BLaER1 treated with 17β-estradiol and CSF1 and Interleukin-3, amounts not matched to agents 10 nM and 100 nM (cell line): ENCODE results near the gene FAM13A.
"Not testable (repeated sequence)": the region's sequence is repeated elsewhere in the genome, so short reads cannot be mapped to it uniquely, and the experiment has no call there.

Experiments used
- H3K27ac ChIP-seq, 11 experiments: shearing (Covaris generic); formaldehyde crosslinking; 2 replicates each; pipeline ENCODE4 v1.8.1; 2022
- H3K27me3 ChIP-seq, 11 experiments: shearing (Covaris generic); formaldehyde crosslinking; 2 replicates each; pipeline ENCODE4 v1.8.1; 2022
- H3K36me3 ChIP-seq, 11 experiments: shearing (Covaris generic); formaldehyde crosslinking; 2 replicates each; pipeline ENCODE4 v1.8.1; 2022
- H3K4me1 ChIP-seq, 10 experiments: shearing (Covaris generic); formaldehyde crosslinking; 2 replicates each; pipeline ENCODE4 v1.8.1; 2022
- H3K4me2 ChIP-seq, 11 experiments: shearing (Covaris generic); formaldehyde crosslinking; 2 replicates each; pipeline ENCODE4 v1.8.1; 2022
- H3K4me3 ChIP-seq, 10 experiments: shearing (Covaris generic); formaldehyde crosslinking; 2 replicates each; pipeline ENCODE4 v1.8.1; 2022
- H3K9ac ChIP-seq, 11 experiments: shearing (Covaris generic); formaldehyde crosslinking; 2 replicates each; pipeline ENCODE4 v1.8.1; 2022
- H3K9me3 ChIP-seq, 11 experiments: shearing (Covaris generic); formaldehyde crosslinking; replicated peaks in 1 of 11; 2 replicates each; pipeline ENCODE4 v1.8.1; 2022
- H4K20me1 ChIP-seq, 11 experiments: shearing (Covaris generic); formaldehyde crosslinking; 2 replicates each; pipeline ENCODE4 v1.8.1; 2022
- Cebpa-rat ChIP-seq, 11 experiments: shearing (Covaris generic); IDR thresholded peaks; 2 replicates each; pipeline ENCODE4 v1.8.1; 2022

Gene FAM13A

GRCh38 chr4:89071311-89071710, 14.3 kb upstream of the FAM13A start:
- no peak overlapping the region for H3K4me3 ChIP-seq
- H3K36me3 ChIP-seq: no peaks in the 10 kb centered on the region
- no peak overlapping the region for H3K27ac ChIP-seq
- no peaks in the 10 kb centered on the region for H4K20me1 ChIP-seq
- no peaks in the 10 kb centered on the region for H3K27me3 ChIP-seq
- TF ChIP-seq Cebpa-rat (IDR thresholded peaks at IDR 0.05): no peak
- no peaks in the 10 kb centered on the region for H3K9me3 ChIP-seq
- H3K4me2 ChIP-seq: 0 out of 22 replicates have a peak overlapping the region, but pooled peaks of 2 of the 11 experiments have one; percentile 3 to 6
- H3K9ac ChIP-seq: no peak overlapping the region
- H3K4me1 ChIP-seq: peaks cover 0 to 8% (median 2%) of the 10 kb centered on the region in 10 experiments; a peak in 6 of 20 replicates

DNA sequence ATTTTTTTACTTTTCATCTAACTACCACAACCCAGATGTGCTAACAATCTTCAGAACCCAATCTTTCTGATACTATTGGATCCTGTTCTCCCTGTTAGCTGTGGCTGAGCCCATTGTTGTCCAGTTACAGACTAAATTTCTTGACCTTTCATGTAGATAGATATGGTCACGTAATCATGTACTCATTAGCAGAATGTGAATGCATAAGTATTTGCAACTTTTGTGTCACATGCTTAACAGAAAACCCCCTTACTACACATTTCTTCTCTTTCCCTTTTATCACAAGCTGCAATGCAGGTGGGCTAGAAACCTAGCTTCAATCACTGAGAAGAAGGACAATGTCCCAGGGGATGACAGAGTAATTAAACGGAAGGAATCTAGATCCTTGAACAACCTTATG, 13.1 kb upstream of the FAM13A start:
- Histone ChIP-seq H3K4me2 (no peak overlapping the region), H3K27ac (no peak overlapping the region), H3K9me3 (no peaks in the 10 kb centered on the region), H3K27me3 (no peaks in the 10 kb centered on the region), H3K4me1 (peaks cover 0 to 8% (median 0%) of the 10 kb centered on the region in 10 experiments; a peak in 3 of 20 replicates), H4K20me1 (no peaks in the 10 kb centered on the region), H3K36me3 (no peaks in the 10 kb centered on the region), H3K9ac (no peak overlapping the region), H3K4me3 (no peak overlapping the region)
- no peak for TF ChIP-seq Cebpa-rat (IDR thresholded peaks at IDR 0.05)

DNA sequence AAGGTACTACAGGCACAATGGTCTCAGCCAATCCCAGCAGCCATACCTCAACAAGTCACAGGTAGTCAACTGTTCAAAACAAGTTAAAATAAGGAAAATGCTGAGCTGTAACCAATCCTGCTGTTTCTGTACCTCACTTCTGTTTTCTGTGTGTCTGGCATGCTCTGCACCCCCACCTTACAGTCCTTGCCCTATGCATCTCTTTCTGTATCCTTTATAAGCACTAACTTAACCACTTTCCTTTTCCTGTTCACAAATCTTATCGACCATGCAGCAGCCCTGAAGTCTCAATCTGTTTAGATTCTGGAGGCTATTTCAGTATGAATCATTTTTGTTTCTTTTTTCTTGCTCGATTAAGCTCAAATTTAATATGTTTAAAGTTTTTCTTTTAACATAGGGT, 12.5 kb upstream of the FAM13A start:
- peaks cover 0 to 8% (median 0%) of the 10 kb centered on the region in 10 experiments; a peak in 3 of 20 replicates for H3K4me1 ChIP-seq
- H3K4me2 ChIP-seq: no peak overlapping the region
- no peak overlapping the region for H3K9ac ChIP-seq
- no peaks in the 10 kb centered on the region for H3K36me3 ChIP-seq
- no peak for TF ChIP-seq Cebpa-rat (IDR thresholded peaks at IDR 0.05)
- no peaks in the 10 kb centered on the region for H4K20me1 ChIP-seq
- H3K9me3 ChIP-seq: no peaks in the 10 kb centered on the region
- H3K27ac ChIP-seq: no peak overlapping the region
- H3K4me3 ChIP-seq: no peak overlapping the region
- H3K27me3 ChIP-seq: no peaks in the 10 kb centered on the region

DNA sequence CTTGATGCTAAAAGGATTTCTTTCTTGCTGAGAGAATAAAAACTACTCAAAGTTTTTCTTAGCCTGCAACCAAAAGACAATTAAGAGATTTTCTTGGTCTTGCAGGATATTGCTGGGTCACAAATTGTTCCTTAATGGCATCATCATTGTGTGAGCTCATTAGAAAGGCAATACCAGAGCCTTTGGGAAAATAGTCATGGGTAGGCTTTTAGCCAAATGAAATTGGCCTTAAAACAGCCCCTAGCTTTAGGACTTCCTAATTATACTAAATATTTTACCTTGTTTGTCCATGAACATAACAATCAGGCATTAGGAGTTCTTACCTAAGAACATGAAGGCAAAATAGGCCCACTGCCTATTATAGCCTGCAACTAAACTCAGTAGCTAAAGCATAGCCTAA, 10.4 kb upstream of the FAM13A start:
- peaks cover 0 to 8% (median 0%) of the 10 kb centered on the region in 10 experiments; a peak in 3 of 20 replicates for H3K4me1 ChIP-seq
- no peak overlapping the region for H3K4me2 ChIP-seq
- H3K27me3 ChIP-seq: no peaks in the 10 kb centered on the region
- H3K4me3 ChIP-seq: no peak overlapping the region
- no peak for TF ChIP-seq Cebpa-rat (IDR thresholded peaks at IDR 0.05)
- H3K27ac ChIP-seq: no peak overlapping the region
- no peak overlapping the region for H3K9ac ChIP-seq
- H3K9me3 ChIP-seq: 0 out of 22 replicates have a peak, but pooled peaks cover 0 to 4% (median 0%) of the 10 kb centered on the region in 11 experiments
- H4K20me1 ChIP-seq: no peaks in the 10 kb centered on the region
- no peaks in the 10 kb centered on the region for H3K36me3 ChIP-seq

GRCh38 chr4:89064848-89065247, 7.9 kb upstream of the FAM13A start:
- Histone ChIP-seq H3K4me1 (peaks cover 0 to 4% (median 0%) of the 10 kb centered on the region in 10 experiments; a peak in 2 of 20 replicates), H3K9ac (no peak overlapping the region), H3K27ac (no peak overlapping the region), H4K20me1 (no peaks in the 10 kb centered on the region), H3K27me3 (no peaks in the 10 kb centered on the region), H3K4me3 (no peak overlapping the region), H3K9me3 (peaks cover 0 to 24% (median 4%) of the 10 kb centered on the region in 11 experiments; a peak in 8 of 22 replicates), H3K4me2 (no peak overlapping the region), H3K36me3 (no peaks in the 10 kb centered on the region)
- no peak for TF ChIP-seq Cebpa-rat (IDR thresholded peaks at IDR 0.05)

DNA sequence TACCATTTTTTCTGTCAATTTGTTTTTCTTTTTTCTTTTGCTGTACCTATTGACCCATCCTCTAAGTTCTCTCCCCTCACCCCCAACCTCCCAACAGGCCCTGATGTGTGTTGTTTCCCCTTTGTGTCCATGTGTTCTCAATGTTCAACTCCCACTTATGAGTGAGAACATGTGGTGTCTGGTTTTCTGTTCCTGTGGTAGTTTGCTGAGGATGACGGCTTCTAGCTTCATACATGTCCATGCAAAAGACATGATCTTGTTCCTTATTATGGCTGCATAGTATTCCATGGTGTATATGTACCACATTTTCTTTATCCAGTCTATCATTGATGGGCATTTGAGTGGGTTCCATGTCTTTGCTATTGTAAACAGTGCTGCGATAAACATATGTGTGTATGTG, 859 bp upstream of the FAM13A start:
- peaks cover 0 to 24% (median 3%) of the 10 kb centered on the region in 11 experiments; a peak in 8 of 22 replicates for H3K9me3 ChIP-seq
- not testable (repeated sequence) for H3K27me3 ChIP-seq, H3K36me3 ChIP-seq, H3K4me3 ChIP-seq, H3K4me2 ChIP-seq, H3K27ac ChIP-seq, H4K20me1 ChIP-seq, H3K9ac ChIP-seq, H3K4me1 ChIP-seq

- H3K27me3 ChIP-seq: no peaks in the 10 kb centered on the region
- H4K20me1 ChIP-seq: no peaks in the 10 kb centered on the region
- no peak overlapping the region for H3K27ac ChIP-seq
- TF ChIP-seq Cebpa-rat (IDR thresholded peaks at IDR 0.05): no peak
- H3K9ac ChIP-seq: no peak overlapping the region
- H3K36me3 ChIP-seq: no peaks in the 10 kb centered on the region
- H3K4me3 ChIP-seq: no peak overlapping the region
- no peaks in the 10 kb centered on the region for H3K4me1 ChIP-seq
- H3K4me2 ChIP-seq: no peak overlapping the region
- peaks cover 0 to 14% (median 0%) of the 10 kb centered on the region in 11 experiments; a peak in 8 of 22 replicates for H3K9me3 ChIP-seq
These were observed 563 bp downstream of the FAM13A start for GRCh38 chr4:89056292-89056952.

- no peaks in the 10 kb centered on the region for H3K27me3 ChIP-seq
- no peak overlapping the region for H3K9ac ChIP-seq
- H3K4me1 ChIP-seq: no peaks in the 10 kb centered on the region
- no peak overlapping the region for H3K4me2 ChIP-seq
- H3K27ac ChIP-seq: no peak overlapping the region
- H3K9me3 ChIP-seq: peaks cover 0 to 12% (median 0%) of the 10 kb centered on the region in 11 experiments; a peak in 5 of 22 replicates
- TF ChIP-seq Cebpa-rat (IDR thresholded peaks at IDR 0.05): no peak
- no peaks in the 10 kb centered on the region for H3K36me3 ChIP-seq
- no peak overlapping the region for H3K4me3 ChIP-seq
- H4K20me1 ChIP-seq: no peaks in the 10 kb centered on the region
These were observed 1.6 kb downstream of the FAM13A start for GRCh38 chr4:89055157-89056080.

DNA sequence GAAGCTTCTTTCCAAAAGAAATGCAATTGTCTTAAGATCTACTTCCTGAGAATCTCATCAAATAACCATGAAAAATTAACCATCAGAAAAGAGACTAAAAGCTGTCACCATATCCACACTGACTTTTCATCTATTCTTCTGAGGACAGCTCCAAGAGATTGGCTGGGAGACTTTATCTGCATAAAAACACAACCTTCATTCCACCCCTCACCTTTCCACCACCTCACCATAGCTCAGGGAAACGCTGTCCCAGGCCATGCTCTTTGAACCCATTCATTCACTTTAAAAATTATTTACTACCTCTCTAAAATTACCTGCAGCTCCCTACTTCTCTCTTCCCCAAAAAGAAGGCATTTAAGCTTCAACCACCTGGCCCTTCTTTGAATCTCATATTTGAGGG, 2.4 kb downstream of the FAM13A start:
- no peak overlapping the region for H3K9ac ChIP-seq
- no peaks in the 10 kb centered on the region for H4K20me1 ChIP-seq
- no peaks in the 10 kb centered on the region for H3K36me3 ChIP-seq
- no peak overlapping the region for H3K4me3 ChIP-seq
- H3K4me2 ChIP-seq: no peak overlapping the region
- H3K27me3 ChIP-seq: no peaks in the 10 kb centered on the region
- no peak overlapping the region for H3K27ac ChIP-seq
- H3K9me3 ChIP-seq: peaks cover 0 to 9% (median 0%) of the 10 kb centered on the region in 11 experiments; a peak in 3 of 22 replicates
- no peak for TF ChIP-seq Cebpa-rat (IDR thresholded peaks at IDR 0.05)
- no peaks in the 10 kb centered on the region for H3K4me1 ChIP-seq
